Measurements from ENCODE around the gene ASPSCR1. TPM values are rescaled to one million over a fixed set of nuclear protein-coding genes. Genes with fewer than 3 reads are reported as not detected.

Gene ASPSCR1
- total and polyA plus RNA-seq, 2 of the 13 experiments (the other 11 are each of a cell fraction or from before 2014, with no cell fraction given), result 274 to 314 TPM

GRCh38 chr17:81990836-81991683, 13.6 kb downstream of the ASPSCR1 start (continued):
- peak; percentile 29 for TF ChIP-seq TAF15 (IDR thresholded peaks at IDR 0.05; ENCODE audit: low read depth, low read length, poor library complexity, severe bottlenecking)
- TF ChIP-seq ZNF224 (CRISPR knock-in tag; IDR thresholded peaks at IDR 0.05), result 0 out of 2 replicates have a peak, but pooled peaks have one; percentile 73
- TF ChIP-seq MEF2D (CRISPR knock-in tag; IDR thresholded peaks at IDR 0.05), result no peak
- no peak for TF ChIP-seq SOX5 (CRISPR knock-in tag; IDR thresholded peaks at IDR 0.05; ENCODE audit: borderline replicate concordance)
- TF ChIP-seq ZZZ3 (CRISPR knock-in tag; IDR thresholded peaks at IDR 0.05; ENCODE audit: borderline replicate concordance), result peak; percentile 42; the same call in 1 of the 2 replicates
- TF ChIP-seq NR2F2 (IDR thresholded peaks at IDR 0.05; ENCODE audit: borderline replicate concordance, low read depth), result no peak
- TF ChIP-seq AKAP8 (CRISPR knock-in tag; IDR thresholded peaks at IDR 0.05), result peak; percentile 30
- TF ChIP-seq, protein P1, sequence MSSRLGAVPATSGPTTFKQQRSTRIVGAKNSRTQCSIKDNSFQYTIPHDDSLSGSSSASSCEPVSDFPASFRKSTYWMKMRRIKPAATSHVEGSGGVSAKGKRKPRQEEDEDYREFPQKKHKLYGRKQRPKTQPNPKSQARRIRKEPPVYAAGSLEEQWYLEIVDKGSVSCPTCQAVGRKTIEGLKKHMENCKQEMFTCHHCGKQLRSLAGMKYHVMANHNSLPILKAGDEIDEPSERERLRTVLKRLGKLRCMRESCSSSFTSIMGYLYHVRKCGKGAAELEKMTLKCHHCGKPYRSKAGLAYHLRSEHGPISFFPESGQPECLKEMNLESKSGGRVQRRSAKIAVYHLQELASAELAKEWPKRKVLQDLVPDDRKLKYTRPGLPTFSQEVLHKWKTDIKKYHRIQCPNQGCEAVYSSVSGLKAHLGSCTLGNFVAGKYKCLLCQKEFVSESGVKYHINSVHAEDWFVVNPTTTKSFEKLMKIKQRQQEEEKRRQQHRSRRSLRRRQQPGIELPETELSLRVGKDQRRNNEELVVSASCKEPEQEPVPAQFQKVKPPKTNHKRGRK (CRISPR knock-in tag; IDR thresholded peaks at IDR 0.05), result 0 out of 2 replicates have a peak, but pooled peaks have one; percentile 70
- peak; percentile 58 for TF ChIP-seq AGO2 (optimal IDR thresholded peaks at IDR 0.05; ENCODE audit: low read depth, low read length)
- 0 out of 2 replicates have a peak, but pooled peaks have one; percentile 66 for TF ChIP-seq NFE2L1 (CRISPR knock-in tag; IDR thresholded peaks at IDR 0.05; ENCODE audit: borderline replicate concordance)
